Peyer's patch (tissue), 4 donors: Measurements from ENCODE around the gene XCL1.

Source experiments
- CTCF ChIP-seq, 6 experiments: fragments of 450-650 bp in 4 of 6; fragments of 200-600 bp in 2 of 6; sonication (generic) in 1 of 6; IDR thresholded peaks; one replicate each; pipeline ENCODE4 v1.5.1; 2017 to 2019; ENCODE audit warnings: antibody characterized with exemption in 6 of 6, mild to moderate bottlenecking in 3 of 6, moderate library complexity in 1 of 6
- POLR2A ChIP-seq, 2 donors: fragments of 450-650 bp; IDR thresholded peaks; one replicate each; pipeline ENCODE4 v1.5.1; 2017; ENCODE audit warnings: antibody characterized with exemption in 2 of 2, mild to moderate bottlenecking in 2 of 2, moderate library complexity in 2 of 2

DNA sequence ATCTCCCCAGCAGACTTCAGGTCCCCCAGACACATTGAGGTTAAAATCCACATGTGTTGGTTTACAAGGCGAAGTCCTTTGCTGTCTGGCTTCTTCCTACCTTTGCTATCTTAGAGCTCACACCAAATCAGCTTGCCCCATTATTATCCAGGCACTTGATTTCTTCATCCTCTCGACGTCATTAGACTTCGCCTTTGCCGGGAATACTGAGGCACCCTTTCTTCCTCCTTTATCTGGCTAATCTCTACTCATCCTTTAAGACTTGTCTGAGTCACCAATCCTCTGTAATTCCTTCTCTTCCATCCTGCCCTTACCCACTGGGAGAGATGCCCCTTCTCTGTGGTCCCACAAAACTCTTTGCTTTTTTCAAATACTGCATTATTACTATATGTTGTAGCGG is 23.4 kb upstream of the XCL1 start:
- TF ChIP-seq CTCF (IDR thresholded peaks at IDR 0.05) = no peak
- TF ChIP-seq POLR2A (IDR thresholded peaks at IDR 0.05) = no peak
